HUES48 (cell line): ENCODE measurements around the gene WBP2NL.

Source experiments
- H3K27ac ChIP-seq: one replicate; pipeline ENCODE4 v1.7.0; 2013; ENCODE audit warnings: low read depth, low read length, inconsistent platforms
- H3K27me3 ChIP-seq: 2 replicates; pipeline ENCODE4 v1.6.1; 2013; ENCODE audit warnings: mild to moderate bottlenecking, low read length; ENCODE audit not compliant: control insufficient read depth, insufficient read depth
- H3K36me3 ChIP-seq: 2 replicates; pipeline ENCODE4 v1.6.1; 2013; ENCODE audit warnings: low read length; ENCODE audit not compliant: control insufficient read depth, insufficient read depth
- H3K4me1 ChIP-seq: 2 replicates; pipeline ENCODE4 v1.6.1; 2013; ENCODE audit warnings: mild to moderate bottlenecking, low read length; ENCODE audit not compliant: control insufficient read depth, insufficient read depth
- H3K4me3 ChIP-seq: 2 replicates; pipeline ENCODE4 v1.5.1; 2013; ENCODE audit warnings: mild to moderate bottlenecking, low read depth, low read length
- H3K9ac ChIP-seq: 2 replicates; pipeline ENCODE4 v1.6.1; 2013; ENCODE audit warnings: mild to moderate bottlenecking, low read depth, low read length, moderate library complexity
- H3K9me3 ChIP-seq: 2 replicates; pipeline ENCODE4 v1.6.1; 2013; ENCODE audit warnings: low read length; ENCODE audit not compliant: control insufficient read depth, insufficient read depth

WBP2NL gene

GRCh38 chr22:42001706-42002105 is 3.1 kb downstream of the WBP2NL start:
- Histone ChIP-seq H3K4me1 (no peaks in the 10 kb centered on the region), H3K27ac (no peak overlapping the region), H3K9me3 (no peaks in the 10 kb centered on the region), H3K27me3 (no peaks in the 10 kb centered on the region), H3K4me3 (no peak overlapping the region), H3K36me3 (0 out of 2 replicates have a peak, but pooled peaks cover under 1% of the 10 kb centered on the region), H3K9ac (no peak overlapping the region)

DNA sequence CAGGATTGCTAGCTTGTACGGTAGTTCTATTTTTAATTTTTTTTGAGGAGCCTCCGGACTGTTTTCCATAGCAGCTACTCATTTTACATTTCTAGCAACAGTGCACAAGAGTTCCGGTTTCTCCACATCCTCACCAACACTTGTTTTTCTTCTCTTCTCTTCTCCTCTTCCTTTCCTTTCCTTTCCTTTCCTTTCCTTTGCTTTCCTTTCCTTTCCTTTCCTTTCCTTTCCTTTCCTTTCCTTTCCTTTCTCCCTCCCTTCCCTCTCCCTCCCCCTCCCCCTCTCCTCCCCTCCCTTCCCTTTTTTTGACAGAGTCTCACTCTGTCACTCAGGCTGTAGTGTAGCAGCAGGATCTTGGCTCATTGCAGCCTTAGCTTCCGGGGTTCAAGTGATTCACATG is 9.3 kb downstream of the WBP2NL start:
- H3K27me3 ChIP-seq, result no peaks in the 10 kb centered on the region
- H3K9me3 ChIP-seq, result no peaks in the 10 kb centered on the region
- no peak overlapping the region for H3K9ac ChIP-seq
- H3K4me1 ChIP-seq, result no peaks in the 10 kb centered on the region
- H3K36me3 ChIP-seq, result no peaks in the 10 kb centered on the region
- H3K27ac ChIP-seq, result no peak overlapping the region
- no peak overlapping the region for H3K4me3 ChIP-seq

DNA sequence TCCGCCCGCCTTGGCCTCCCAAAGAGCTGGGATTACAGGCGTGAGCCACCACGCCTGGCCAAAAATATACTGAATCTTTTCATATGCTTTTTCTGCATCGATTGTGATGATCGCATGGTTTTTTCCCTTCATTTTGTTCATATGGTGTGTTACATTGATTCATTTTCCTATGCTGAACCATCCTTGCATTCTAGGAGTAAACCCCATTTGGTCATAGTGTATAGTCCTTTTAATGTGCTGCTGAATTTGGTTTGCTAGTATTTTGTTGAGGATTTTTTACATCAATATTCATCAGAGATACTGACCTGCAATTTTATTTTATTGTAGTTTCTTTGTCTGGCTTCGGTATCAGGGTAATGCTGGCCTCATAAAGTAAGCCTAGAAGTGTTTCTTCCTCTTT is 12.2 kb downstream of the WBP2NL start:
- H3K9me3 ChIP-seq, result no peaks in the 10 kb centered on the region
- H3K27ac ChIP-seq, result no peak overlapping the region
- H3K9ac ChIP-seq, result no peak overlapping the region
- H3K4me1 ChIP-seq, result no peaks in the 10 kb centered on the region
- H3K36me3 ChIP-seq, result no peaks in the 10 kb centered on the region
- H3K4me3 ChIP-seq, result no peak overlapping the region
- H3K27me3 ChIP-seq, result no peaks in the 10 kb centered on the region

DNA sequence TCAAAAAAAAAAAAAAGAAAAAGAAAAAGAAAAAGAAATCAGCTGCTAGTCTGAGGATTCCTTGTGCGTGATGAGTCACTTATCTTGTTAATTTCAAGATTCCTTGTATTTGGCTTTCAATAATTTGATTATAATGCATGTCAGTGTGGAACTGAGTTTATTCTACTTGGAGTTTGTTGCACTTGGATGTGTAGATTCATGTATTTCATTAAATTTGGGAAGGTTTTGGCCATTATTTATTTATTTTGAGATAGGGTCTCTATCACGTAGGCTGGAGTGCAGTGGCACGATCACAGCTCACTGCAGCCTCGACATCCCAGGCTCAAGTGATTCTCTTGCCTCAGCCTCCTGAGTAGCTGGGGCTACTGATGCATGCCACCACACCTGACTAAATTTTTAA is 14.8 kb downstream of the WBP2NL start:
- Histone ChIP-seq H3K9me3 (no peaks in the 10 kb centered on the region), H3K27ac (no peak overlapping the region), H3K9ac (no peak overlapping the region), H3K4me3 (no peak overlapping the region), H3K4me1 (no peaks in the 10 kb centered on the region), H3K36me3 (no peaks in the 10 kb centered on the region), H3K27me3 (no peaks in the 10 kb centered on the region)

GRCh38 chr22:42016111-42016510 is 17.5 kb downstream of the WBP2NL start:
- no peaks in the 10 kb centered on the region for H3K36me3 ChIP-seq
- H3K27me3 ChIP-seq, result no peaks in the 10 kb centered on the region
- H3K9ac ChIP-seq, result no peak overlapping the region
- no peaks in the 10 kb centered on the region for H3K9me3 ChIP-seq
- no peaks in the 10 kb centered on the region for H3K4me1 ChIP-seq
- H3K4me3 ChIP-seq, result no peak overlapping the region
- H3K27ac ChIP-seq, result no peak overlapping the region

DNA sequence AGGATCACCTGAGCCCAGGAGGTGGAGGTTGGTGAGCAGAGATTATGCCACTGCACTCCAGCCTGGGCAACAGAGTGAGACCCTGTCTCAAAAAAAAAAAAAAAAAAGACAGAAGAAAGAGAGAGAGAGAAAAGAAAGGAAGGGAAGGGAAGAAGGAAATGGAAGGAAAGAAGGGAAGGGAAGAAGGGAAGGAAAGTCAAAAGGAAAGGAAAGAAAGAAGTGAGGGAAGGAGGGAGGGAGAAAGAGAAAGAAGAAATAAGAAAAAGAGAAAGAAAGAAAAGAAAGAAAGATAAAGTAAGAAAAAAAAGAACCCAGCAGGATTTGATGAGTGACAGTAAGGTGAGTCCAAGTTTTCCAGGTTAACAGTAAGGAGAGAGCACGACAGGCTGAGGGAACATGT is 19.6 kb downstream of the WBP2NL start:
- H3K4me1 ChIP-seq, result no peaks in the 10 kb centered on the region
- no peak overlapping the region for H3K4me3 ChIP-seq
- no peak overlapping the region for H3K9ac ChIP-seq
- no peak overlapping the region for H3K27ac ChIP-seq
- no peaks in the 10 kb centered on the region for H3K36me3 ChIP-seq
- no peaks in the 10 kb centered on the region for H3K27me3 ChIP-seq
- no peaks in the 10 kb centered on the region for H3K9me3 ChIP-seq

- H3K27ac ChIP-seq, result no peak overlapping the region
- no peaks in the 10 kb centered on the region for H3K4me1 ChIP-seq
- H3K36me3 ChIP-seq, result no peaks in the 10 kb centered on the region
- no peaks in the 10 kb centered on the region for H3K9me3 ChIP-seq
- H3K9ac ChIP-seq, result no peak overlapping the region
- H3K27me3 ChIP-seq, result no peaks in the 10 kb centered on the region
- no peak overlapping the region for H3K4me3 ChIP-seq
Observed at GRCh38 chr22:42021571-42021970, 23.0 kb downstream of the WBP2NL start.

GRCh38 chr22:42022162-42022847 is 23.7 kb downstream of the WBP2NL start:
- no peaks in the 10 kb centered on the region for H3K9me3 ChIP-seq
- H3K27me3 ChIP-seq, result no peaks in the 10 kb centered on the region
- H3K9ac ChIP-seq, result no peak overlapping the region
- no peaks in the 10 kb centered on the region for H3K36me3 ChIP-seq
- no peaks in the 10 kb centered on the region for H3K4me1 ChIP-seq
- no peak overlapping the region for H3K4me3 ChIP-seq
- H3K27ac ChIP-seq, result no peak overlapping the region

GRCh38 chr22:42025421-42025820 is 26.8 kb downstream of the WBP2NL start:
- no peaks in the 10 kb centered on the region for H3K27me3 ChIP-seq
- no peak overlapping the region for H3K9ac ChIP-seq
- no peaks in the 10 kb centered on the region for H3K4me1 ChIP-seq
- H3K9me3 ChIP-seq, result no peaks in the 10 kb centered on the region
- no peaks in the 10 kb centered on the region for H3K36me3 ChIP-seq
- H3K4me3 ChIP-seq, result no peak overlapping the region
- H3K27ac ChIP-seq, result no peak overlapping the region

DNA sequence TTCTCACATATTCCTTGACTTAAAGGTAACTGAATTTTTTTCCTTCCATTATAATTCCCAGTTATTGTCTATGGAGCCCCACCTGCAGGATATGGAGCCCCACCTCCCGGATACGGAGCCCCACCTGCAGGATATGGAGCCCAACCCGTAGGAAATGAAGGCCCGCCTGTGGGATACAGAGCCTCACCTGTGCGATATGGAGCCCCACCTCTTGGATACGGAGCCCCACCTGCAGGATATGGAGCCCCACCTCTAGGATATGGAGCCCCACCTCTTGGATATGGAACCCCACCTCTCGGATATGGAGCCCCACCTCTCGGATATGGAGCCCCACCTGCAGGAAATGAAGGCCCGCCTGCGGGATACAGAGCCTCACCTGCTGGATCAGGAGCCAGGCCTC is 28.1 kb downstream of the WBP2NL start:
- Histone ChIP-seq H3K4me1 (no peaks in the 10 kb centered on the region), H3K9ac (no peak overlapping the region), H3K4me3 (no peak overlapping the region), H3K36me3 (no peaks in the 10 kb centered on the region), H3K27me3 (no peaks in the 10 kb centered on the region), H3K9me3 (no peaks in the 10 kb centered on the region), H3K27ac (no peak overlapping the region)

DNA sequence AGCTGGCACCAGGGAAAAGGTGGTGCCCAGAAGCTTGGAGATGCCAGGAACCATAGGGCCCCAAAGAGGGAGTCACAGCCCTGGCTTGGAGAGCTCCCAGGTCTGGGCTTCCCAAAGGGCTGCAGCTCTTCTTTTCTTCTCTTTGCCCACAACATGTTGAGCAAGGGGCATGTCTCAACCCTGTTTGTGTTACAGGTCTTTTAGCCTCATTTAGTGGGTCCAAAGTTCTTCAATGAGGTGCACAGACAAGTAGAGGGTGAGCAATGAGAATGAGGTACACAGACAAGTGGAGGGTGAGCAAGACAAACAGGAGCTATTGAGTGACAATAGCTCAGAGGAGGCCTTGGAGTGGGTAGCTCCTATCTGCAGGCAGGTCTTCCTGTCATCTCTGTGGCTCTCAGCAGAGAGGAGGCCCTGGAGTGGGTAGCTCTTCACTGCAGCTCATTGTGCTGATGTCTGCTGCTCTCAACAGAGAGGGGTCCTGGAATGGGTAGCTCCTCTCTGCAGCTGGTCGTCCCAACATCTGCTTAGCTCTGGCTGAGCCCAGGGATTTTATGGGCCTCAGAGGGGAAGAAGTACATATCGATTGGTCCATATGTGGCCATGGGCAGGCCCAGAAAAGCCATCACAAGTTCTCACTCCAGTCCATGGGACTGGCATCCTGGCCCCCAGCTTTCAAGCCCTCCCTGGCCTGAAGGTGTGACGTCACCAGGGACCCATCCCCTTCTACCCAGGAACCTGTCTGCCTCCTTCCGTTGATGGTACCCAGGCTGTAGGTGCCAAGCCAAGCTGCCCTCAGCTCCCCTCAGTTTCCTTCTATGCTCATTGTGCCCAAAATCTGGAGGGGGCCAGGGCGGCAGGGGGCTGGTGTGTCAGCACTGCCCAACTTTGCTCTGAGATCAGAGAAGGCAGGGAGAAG is 34.9 kb downstream of the WBP2NL start:
- H3K27ac ChIP-seq, result no peak overlapping the region
- H3K4me3 ChIP-seq, result no peak overlapping the region
- no peaks in the 10 kb centered on the region for H3K27me3 ChIP-seq
- no peak overlapping the region for H3K9ac ChIP-seq
- peaks cover 3% of the 10 kb centered on the region; the same call in 1 of the 2 replicates for H3K9me3 ChIP-seq
- no peaks in the 10 kb centered on the region for H3K36me3 ChIP-seq
- no peaks in the 10 kb centered on the region for H3K4me1 ChIP-seq
